NCI-H446 (cell line): ENCODE measurements around the gene FAM110A.
"Not testable (repeated sequence)": the region's sequence is repeated elsewhere in the genome, so short reads cannot be mapped to it uniquely, and the experiment has no call there.

Experiments used
- DNase-seq, 2 experiments: peaks; one replicate each; lab custom pipeline; 2025; lab: John Stamatoyannopoulos, UW

The FAM110A gene

DNA sequence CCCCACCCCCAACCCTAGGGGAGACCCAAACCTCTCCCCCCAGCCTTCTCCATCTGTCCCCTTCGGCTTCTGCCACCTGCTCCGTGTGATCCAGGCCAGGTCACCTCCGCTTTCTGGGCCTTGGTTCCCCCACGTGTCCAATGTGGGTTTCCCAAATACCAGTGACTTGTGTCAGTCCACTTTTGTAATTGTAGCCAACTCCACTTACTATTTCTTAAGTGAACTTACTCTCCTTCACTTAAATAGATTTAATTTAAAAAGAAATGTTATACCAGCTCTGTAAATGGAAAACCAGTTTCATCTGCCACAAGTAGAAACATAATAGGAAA lies 10.0 kb upstream of the FAM110A start:
- DNase-seq = no peak

- DNase-seq = no peak
Measured at GRCh38 chr20:824490-824889, 9.0 kb upstream of the FAM110A start.

DNA sequence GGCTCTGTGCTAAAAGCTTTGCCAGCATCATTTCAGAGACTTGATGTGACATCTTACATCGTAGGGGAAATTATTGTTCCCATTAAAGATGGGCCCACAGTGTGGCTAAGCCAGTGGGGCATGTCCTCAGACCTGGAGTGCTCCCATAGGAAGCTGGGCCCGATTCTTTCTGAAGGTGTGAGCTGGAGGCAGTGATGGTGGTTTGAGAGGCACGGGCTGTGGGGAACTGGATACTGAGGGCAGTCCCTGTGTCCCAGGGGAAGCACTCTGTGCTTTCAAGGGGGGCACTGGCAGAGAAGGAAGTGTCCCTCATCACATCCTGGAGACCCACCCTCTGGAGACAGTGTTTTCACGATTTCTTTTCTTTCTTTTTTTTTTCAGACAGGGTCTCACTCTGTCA lies 8.6 kb upstream of the FAM110A start:
- no peak for DNase-seq

DNA sequence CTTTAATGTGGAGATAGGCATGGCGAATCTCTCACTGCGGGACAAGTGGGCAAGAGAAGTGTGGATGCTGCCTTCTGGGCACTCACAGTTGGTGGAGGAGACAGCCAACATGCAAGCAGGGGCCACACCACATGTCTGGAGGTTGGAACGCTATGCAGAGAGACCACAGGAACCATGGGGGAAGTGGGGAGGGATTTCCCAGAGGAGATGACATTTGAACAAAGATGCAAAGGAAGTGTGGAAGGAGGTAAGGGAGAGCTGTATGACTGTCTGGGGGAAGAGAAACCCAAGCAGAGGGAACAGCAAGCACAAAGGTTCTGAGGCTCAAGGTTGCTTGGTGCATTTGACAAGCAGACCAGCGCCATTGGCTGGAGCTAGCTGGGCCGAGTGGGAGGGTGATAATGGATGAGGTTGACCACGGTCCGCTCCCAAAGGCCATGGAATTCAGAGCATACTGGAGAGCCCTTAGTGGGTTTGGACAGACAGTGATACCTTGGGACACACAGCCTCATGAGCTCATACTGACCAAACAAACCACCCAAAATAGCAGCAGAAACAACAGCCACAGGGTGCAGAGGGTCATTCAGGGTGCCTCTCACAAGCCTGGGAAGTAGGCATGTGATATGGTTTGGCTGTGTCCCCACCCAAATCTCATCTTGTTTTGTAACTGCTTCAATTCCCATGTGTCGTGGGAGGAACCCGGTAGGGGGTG lies 7.6 kb upstream of the FAM110A start:
- DNase-seq = no peak

- no peak for DNase-seq
Measured at GRCh38 chr20:826695-827323, 6.7 kb upstream of the FAM110A start.

- not testable (repeated sequence) for DNase-seq
Measured at GRCh38 chr20:827981-828380, 5.5 kb upstream of the FAM110A start.

DNA sequence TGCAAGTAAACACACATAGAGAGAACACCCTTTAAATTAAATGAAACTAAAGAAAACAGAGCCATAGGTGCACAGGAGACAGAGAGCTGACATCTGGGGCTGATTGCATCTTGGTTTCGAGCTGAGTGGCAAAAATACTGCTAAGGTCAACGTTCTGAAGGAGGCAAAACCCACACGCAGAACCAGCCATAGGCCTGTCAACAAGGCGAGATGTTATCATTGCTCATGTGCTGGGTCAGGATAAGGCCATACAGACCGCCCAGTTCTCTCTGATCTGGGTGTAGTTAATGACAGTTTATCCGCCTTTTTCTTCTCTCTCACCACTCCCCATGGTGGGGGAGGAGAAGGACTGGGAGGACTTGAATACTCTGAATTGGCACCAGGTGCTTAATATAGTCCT lies 4.5 kb upstream of the FAM110A start:
- no peak for DNase-seq

- no peak for DNase-seq
Measured at GRCh38 chr20:829551-829950, 4.0 kb upstream of the FAM110A start.

DNA sequence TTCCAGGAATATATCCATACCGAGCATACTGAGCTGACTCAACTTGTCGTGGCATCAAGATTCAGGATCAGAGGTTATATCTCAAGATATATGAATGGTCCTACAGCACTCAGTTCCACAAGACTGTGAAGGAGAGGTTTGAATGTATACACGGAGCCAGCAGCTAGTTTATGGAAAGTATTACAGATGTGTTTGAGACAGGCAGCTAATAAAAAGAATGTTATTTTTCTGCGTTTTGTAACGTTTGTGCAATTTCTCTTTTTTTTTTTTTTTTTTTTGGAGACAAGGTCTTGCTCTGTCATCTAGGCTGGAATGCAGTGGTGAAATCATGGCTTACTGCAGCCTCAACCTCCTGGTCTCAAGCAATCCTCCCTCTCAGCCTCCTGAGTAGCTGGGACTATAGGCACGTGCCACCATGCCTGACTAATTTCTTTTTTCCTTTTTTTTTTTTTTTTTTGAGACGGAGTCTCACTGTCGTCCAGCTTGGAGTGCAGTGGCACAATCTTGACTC lies 3.4 kb upstream of the FAM110A start:
- no peak for DNase-seq

GRCh38 chr20:831251-831650 lies 2.3 kb upstream of the FAM110A start:
- no peak for DNase-seq

DNA sequence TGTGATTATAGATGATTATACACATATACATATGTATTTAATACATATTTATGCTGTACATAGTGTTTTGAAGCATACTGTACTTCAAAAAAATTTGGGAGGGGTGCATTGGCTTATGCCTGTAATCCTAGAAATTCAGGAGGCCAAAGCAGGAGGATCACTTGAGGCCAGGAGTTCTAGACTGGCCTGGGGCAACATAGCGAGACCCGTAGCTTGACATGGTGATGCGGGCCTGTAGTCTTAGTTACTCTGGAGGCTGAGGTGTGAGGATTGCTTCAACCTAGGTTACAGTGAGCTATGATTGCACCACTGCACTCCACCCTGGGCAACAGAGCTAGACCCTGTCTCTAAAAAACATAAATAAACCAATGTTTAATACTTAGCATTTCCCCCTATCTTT lies 1.6 kb upstream of the FAM110A start:
- DNase-seq = no peak

GRCh38 chr20:833121-833449 lies 430 bp upstream of the FAM110A start:
- no peak for DNase-seq

GRCh38 chr20:834151-834746 lies 734 bp downstream of the FAM110A start:
- no peak for DNase-seq

DNA sequence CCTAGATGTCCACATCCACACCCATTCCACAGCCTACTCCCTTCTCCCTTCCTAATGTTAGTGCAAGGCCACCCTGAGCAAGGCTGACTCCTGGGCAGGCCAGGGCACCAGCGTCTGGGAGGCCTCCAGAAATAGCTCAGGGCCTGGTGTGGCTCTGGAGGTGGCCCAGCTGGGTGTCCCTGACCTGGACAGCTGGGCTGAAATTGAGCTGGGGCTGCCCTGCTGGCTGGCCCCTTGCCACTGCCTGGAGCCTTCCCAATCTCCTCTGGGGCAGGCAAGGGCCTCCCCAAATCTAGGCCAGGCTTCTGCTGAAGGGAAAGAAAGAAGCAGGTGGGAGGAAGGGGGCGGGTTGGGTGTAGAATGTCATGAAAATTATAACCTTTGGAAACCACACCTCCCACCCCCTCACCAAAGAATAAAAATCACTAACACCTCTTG lies 2.1 kb downstream of the FAM110A start:
- no peak for DNase-seq

DNA sequence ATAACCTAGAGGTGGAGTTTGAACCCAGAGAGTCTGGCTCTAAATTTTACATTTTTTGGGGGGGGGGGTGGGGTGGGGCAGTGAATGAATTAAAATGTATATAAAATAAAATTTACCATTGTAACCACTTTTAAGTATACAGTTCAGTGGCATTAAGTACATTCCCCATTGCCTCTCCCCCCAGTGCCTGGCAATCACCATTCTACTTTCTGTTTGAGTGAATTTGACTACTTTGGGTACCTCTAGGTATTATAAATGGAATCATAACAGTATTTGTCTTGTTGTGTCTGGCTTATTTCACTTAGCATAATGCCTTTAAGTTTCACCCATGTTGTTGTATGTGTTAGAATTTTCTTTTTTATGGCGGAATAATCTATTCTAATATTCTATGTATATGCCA lies 2.7 kb downstream of the FAM110A start:
- no peak for DNase-seq

DNA sequence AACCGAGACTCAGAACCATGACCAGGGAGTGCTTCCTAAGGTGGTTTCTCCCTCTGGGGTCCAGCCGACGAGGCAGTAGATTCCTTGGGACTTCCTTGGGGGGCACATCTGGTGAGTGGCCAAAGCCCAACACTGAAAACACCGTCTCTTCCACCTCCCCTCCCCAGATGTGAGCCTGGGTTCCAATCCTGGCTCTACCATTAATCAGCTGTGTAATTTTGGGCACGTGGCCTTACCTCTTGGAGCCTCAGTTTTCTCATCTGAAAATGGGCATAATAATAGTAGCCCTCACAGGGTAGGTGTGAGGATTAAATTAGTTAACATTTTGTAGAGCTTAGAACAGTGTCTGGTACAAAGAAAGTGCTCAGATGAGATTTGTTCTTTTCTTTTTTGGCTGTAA lies 5.5 kb downstream of the FAM110A start:
- DNase-seq = no peak

DNA sequence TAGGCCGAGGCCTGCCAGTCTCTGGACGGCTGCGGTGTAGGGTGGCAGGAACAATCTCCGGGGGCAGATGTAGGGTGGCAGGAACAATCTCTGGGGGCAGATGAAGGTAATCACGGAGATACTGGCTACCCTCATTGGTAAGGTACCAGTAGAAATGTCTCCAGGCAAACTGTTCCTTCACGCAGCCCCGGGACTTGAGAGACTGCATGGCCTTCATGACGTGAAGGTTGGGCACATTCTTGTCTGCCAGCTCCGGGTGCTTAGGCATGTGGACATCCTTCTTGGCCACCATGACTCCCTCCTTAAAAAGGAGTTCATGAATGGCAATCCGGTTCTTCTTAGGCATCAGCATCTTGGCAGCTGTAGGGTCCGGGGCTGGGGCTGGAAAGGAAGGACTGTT lies 6.1 kb downstream of the FAM110A start:
- no peak for DNase-seq

DNA sequence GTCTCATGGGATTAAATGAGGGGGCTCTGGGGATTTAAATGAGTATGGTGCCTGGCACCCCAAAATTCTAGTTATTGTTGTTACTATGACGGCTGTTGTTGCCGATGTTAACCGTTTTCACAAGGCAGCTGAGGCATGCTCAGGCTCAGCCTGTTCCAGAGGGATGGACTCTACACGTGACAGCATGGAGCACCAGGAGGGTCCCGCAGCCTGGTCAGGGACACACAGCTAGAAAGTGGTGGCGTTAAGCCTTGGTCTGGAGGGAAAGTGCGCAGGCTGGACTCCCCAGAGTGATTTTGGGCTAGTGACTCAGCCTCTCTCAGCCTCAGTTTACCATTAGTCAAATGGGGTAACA lies 7.0 kb downstream of the FAM110A start:
- no peak for DNase-seq

GRCh38 chr20:840858-841567 lies 7.5 kb downstream of the FAM110A start:
- no peak for DNase-seq

GRCh38 chr20:841568-842546 lies 8.3 kb downstream of the FAM110A start:
- DNase-seq = no peak

DNA sequence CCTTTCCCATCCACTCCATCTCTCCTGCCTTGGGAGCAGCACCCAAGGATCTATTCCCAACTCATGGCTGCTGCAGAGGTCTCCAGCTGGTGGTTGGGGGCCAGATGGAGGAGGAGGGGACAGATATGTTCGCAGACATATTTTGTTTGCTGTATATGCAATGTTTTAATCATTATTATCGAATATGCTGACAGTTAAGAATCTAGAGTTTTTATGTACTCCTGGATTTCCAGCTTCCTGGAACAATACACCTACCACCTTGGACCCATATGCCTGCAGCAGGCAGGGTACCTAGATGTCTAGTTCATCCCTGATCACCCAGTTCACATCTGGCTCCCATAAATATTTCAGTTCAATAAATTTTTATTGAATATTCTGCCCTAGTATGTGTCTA lies 9.0 kb downstream of the FAM110A start:
- DNase-seq = no peak

- DNase-seq = no peak
Measured at GRCh38 chr20:843912-844311, 10.4 kb downstream of the FAM110A start.
